HG03103 (cell line): Measurements from ENCODE around the gene NSF.
"Not testable (repeated sequence)": the region's sequence is repeated elsewhere in the genome, so short reads cannot be mapped to it uniquely, and the experiment has no call there.

Source experiments
- ATAC-seq: cut with Tn5 transposase; IDR thresholded peaks from one replicate; pipeline ENCODE4 v1.9.1; 2021; ENCODE audit warnings: low read depth; ENCODE audit not compliant: unreplicated experiment

The NSF gene

DNA sequence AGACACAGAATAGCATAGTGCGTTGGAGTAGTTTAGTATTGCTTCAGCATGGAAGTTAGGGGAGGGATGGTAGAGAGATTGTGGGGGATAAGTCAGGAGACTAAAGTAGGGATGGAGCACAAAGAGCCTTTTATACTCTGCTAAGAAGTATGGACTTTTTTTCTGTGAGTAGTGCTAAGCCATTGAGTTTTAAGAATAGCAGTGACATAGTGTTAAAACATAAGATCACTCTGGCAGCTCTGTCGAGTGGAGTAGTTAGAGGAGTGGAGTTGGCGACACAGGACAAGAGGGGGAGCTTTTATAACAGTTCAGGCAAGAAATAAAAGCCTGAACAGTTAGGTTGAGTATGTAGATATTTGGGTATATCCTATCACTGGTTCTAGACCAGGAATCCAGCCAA is 106.1 kb downstream of the NSF start:
- ATAC-seq, result not testable (repeated sequence)

DNA sequence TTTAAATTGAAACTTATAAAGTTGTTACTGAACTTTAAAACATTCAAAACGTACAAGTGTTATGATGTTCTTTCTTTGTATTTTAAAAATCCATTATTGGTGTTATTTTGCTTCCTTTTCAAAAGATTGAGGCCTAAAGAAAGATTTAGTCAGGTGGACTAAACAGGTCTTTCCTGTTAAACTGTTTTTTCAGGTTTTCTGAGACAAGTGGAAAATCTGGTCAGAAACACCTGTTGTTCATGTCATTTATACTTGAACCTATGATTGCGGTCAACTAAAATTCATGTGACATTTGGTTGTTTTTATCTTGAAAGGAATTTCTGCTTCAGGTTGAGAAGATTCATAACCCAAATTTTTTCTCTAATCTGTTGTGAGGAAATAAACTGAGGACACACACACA is 108.5 kb downstream of the NSF start:
- ATAC-seq, result not testable (repeated sequence)

DNA sequence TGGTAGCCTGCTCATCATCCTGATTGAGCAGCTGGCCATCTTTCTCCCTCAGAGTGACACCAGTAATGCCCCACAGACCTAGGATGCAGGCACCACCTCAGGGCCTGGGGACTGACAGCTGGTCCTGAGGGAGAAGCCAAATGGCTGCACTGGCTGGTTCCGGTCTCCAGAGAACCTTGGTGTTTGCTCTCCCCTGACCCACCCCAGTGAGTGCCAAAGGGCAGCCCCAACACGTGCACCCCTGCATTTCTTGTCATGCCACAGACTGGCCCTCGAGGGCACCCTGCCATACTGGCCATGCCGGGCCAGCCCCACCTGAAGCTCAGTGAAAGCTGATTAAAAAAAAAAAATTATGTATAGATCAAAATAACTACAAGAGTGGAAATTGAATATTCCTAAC is 127.5 kb downstream of the NSF start:
- ATAC-seq, result no peak

DNA sequence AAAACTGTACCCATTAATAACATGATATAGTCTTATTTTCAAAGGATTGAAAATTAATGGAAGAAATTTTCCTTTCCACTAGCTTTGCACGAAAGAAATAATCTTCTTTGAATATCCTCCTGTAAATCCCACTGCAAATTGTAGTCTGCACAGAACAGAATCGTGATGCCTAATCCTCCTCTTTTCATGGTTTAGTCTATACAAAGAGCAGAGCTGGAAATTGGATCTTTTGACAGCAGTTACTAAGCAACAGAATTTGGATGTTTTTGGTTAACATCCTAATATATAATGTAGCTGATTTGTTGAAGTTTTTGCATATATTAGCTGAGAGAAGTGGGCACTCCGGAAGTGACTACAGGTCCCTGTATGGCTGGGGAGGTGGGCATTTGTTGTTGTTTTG is 129.4 kb downstream of the NSF start:
- ATAC-seq, result no peak

DNA sequence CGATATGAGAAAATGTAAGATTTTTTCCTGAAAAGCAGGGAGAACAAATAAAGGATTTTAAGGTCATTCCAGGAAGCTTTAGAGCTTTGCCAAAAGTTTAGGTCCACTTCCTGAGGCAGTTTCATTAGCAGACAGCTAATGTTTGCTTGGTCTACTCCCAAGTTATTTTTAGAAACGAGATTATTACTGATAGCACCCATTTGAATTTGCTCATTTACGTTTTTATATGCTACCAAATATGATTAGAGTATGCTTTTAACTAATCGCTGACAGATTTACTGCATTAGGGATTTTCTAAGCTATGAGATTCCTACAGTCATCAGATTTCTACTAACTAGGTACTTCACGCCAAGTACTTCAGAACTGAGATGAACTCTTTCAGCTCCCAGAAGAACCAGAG is 129.9 kb downstream of the NSF start:
- ATAC-seq, result no peak

DNA sequence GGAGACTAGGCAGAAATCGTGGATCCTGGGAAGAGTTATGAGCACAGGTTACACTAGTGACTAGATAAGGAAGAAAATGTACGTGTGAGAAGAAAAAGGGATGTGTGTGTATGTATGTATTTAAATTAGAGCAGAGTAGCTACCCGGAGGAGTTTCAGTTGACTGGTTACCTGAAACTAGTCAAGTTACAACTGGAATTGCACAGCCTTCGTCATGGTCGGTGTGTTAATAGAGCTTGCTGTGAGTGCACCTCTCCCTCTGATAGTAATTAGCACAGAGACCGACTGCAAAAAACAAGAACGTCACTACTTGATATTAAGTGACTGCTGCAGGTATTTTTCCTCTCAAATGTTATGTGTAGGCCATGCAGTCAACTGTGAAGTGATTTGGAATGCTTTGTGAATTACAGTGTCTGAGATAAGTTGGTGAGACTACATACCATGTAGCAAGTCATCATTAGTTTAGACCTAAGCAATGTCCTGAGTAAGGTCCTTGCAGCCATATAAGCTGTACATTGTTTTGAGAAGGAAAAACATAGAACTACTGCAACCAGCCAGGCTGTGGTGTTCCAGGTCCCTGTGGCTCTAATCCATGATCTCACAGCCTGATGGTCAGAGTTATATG is 132.3 kb downstream of the NSF start:
- ATAC-seq, result no peak

DNA sequence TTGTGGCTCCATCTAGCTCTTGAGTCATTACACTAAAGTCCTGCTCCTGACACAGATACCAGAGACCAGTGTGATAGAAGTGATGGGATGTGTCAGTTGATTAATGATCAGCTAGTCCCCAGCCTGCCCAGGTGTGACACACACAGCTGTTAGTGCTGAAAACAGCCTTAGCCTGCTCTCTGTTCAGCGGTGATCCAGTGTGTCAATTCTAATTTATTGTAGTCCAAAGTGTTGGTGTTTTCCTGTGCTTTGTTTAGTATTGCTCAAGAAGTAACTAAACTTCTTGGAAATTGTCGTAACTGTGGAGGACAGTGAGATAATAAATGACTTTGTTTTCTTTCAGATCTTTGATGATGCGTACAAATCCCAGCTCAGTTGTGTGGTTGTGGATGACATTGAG is 135.7 kb downstream of the NSF start:
- ATAC-seq, result no peak

DNA sequence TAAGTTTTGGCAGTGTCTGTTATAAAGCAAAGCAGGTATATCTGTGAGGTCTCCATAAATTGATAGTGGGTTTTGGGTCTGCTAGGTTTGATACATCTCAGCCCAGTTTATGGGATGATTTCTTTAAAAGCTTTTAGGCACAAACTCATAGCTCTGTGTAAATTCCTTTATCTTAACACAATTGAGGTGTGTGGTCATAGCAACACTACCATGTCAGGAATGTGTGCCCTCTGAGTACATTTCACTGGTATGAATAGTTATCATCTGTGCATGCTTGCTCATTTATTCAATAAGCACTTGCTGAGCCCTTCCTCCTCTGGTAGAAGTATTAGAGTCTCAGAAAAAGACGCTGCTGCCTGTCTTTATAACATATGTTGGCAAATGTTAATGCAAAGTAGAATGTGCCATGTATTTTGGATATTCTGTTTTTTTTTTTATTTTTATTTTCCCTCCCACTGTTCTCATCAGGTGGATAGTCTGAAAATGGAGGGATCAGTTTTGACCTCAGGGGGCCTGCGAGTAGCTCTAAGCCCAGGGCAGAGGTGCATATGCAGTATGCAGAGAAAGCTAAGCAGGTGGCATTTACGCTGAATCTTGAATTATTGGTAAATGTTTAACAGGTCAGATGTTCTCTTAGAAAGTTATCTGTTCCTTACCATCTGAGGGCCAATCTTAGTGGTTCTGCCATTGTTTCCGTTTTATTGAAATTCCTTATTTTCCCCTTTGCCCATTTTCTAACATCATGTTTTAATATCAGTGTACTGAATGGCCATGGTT is 137.3 kb downstream of the NSF start:
- no peak for ATAC-seq

DNA sequence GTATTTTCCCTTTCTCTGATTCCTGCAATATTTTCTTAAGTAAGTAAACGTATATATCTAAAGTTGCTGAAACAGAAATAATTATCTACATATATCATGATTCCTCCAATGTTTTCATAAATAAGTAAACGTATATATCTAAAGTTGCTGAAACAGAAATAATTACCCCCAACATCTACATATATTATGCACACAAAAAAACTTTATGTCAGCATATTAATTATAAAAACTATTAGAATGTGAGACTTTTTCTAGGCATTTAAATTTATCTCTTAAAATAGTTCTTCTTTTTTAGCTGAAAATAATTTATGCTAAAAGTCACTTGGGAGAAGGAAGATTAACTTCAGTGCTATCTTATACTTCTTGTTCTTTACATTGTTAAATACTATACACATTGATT is 139.6 kb downstream of the NSF start:
- ATAC-seq, result no peak

DNA sequence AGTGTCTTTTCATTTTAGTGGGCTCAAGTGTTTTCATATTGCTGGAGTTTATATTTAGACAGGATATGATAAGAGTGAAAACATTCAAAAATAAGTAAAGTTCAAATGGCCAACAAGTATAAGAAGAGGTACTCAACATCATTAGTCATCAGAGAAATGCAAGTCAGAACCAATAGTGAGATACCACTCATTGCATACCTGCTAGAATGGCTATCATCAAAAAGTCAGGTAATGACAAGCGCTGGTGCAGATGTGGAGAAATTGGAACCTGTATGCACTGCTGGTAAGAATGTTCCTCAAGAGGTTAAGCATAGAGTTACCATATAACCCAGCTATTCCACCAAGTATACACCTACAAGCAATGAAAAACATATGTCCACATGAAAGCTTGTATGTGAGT is 140.2 kb downstream of the NSF start:
- ATAC-seq, result no peak

DNA sequence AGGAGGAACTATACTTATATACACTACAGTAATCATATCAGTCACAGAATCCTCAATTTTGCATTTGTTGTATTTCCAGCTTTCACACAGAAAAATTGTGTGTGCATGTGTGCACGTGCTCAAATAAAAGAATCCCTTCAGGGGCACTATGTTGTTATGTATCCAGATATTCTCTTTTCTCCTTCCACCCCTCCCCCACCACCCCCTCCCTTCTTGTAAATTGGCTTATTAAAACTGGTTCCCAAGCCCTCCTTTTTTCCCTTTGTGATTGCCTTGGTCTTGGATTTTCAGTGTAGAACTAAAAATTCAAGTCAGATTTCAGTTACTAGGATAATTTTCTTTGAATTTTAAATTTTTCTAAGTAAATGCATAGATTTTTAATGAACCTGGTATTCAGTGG is 141.7 kb downstream of the NSF start:
- no peak for ATAC-seq

DNA sequence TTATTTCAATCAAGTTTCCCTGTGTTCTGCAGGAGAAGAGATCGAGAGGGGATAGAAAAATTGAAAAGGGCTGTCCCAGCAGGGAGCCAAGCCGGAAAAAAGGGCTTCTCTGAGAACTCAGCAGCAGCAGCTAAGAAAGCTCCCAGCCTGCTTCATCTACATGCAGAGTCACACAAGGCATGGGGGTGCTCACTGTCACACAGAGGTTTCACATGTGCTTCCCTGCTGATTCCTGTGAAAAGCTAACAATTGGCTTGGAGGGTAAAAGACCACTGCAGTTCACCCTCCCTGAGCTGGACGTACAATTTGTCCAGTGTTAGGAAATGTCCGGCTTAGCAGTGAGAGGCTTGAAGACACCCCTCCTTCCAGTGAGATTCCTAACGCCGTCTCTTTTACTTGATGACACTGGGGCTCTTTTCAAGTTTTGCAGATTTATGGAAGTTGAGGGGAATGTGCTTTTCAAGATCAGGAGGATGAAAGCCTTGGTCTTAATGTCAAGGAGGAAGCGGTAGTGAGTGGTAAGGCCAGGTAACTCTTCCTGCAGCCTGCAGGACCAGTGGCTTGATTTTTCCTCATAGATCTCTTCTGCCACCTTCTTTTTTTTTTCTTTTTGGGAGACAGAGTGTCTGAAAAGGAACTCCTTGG is 142.4 kb downstream of the NSF start:
- ATAC-seq, result no peak

DNA sequence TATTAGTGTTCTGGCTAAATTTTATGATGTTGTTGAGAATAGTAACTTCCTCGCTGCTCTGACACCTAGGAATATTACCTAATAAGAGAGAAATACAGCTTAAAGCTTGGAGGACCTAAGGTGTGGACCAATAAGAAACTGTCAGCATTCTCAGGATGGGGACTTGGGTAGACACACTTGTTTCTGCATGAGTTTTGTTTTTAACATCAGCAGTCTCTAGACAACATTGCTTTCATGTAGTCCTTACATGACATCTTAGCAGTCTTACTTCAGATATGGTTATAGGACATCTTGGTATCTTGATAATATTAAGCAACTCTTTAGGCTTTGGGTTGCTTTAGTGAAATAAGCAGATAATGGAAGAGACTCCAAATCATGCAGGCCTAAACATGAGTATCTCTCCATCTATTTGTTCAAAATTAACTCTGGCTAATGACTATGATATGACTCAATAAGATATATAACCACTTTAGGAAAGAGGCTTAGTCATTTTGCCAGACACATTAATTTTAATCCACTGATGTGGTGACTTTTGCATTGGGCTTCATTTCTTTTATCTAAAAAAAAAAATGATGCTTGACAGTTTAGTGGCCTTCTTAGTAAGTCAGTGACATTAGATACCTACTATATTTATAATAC is 143.5 kb downstream of the NSF start:
- ATAC-seq, result no peak

DNA sequence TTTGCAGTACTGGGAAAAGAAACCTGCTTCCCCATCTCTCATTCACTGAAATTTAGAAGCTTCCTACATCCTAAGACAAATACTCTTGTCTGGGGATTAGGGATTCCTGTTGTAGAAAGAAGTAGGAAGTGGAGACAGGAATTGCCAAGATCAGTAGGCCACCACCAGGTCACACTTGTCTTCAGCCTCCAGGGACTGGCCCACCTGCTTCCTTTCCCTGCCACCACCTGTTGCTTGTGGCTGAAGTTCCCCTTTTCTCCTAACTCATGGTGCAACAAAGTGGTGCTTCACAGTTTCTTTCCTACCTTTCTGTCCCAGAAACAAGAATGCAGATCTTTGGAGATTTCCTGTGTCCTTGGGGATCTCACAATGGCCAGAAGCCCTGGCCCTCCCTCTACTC is 145.6 kb downstream of the NSF start:
- no peak for ATAC-seq

DNA sequence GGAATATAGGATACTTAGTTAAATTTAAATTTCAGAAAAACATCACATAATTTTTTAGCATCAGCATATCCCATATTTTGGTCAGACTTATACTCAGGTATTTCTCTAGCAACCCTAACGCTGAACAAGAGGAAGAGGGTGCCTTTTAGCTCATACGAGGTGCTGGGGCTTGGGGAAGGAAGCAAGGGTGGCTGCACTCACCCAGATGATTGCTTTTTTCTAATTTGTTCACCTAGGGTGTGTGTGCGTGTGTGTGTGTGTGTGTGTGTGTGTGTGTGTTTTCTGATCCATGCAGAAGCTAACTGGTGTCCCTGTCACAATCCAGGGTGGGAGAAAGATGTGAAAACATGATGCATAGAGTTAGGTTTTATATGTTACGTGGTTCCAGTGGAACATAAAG is 146.9 kb downstream of the NSF start:
- ATAC-seq, result no peak

DNA sequence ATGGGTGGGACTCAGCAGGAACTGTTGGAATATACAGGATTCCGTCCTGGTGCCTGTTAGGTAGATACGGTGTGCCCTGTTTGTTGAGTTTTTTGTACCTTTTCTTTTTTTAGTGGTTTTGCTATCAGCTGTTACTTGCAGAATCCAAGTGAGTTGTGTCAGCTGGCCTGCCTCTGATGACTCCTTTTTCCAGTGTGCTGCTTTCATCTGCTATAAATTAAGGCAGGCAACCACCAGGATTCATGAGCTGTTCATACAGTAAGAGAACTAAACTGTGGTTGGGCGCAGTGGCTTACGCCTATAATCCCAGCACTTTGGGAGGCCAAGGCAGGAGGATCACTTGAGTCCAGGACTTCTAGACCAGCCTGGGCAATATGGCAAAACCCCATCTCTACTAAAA is 148.1 kb downstream of the NSF start:
- no peak for ATAC-seq

DNA sequence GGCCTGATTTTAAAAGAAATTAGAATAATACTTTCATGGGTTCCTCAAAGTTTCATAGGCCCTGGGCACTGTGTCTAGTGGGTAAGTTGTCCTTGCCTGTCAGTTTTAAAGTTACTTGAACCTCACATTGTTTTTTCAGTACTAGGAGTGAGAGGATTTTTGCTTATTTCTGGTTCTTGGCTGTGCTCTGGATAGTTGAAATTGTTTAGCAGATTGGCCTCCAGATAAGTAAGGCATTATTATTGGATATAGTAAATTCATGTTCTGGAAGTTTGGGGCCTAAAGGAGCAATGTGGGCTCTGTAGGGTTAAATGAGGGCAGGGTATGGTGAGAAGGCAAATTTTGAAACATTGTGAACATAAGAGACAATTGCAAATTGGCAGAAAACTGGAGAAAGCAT is 149.5 kb downstream of the NSF start:
- no peak for ATAC-seq

DNA sequence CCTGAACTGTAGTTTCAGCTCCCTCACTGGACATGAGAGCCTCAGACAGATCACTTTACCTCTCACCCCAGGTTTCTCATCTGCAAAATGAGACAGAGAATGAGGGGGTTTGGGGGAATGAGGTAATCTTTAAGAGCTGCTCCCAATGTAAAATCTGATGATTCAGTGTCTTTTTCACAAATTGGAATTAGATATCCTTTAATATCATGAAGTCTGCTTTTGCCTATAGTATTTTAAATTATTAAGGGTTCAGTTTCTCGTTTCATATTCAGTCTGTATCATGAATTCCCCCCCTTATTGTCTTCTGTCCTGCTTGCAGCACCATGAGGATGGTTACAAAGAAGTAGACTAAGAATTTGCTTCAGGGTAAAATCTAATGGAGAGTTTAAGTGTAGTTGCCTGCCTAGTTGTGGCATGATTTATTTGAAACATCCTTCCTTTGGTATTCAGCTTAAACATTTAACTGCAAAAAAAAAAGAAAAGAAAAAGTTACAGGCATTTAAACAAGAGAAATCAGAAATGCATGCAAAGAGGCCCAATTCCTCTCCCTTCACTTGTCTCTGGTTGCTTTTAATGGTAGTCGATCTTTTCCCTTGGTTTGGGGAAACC is 150.8 kb downstream of the NSF start:
- ATAC-seq, result no peak

DNA sequence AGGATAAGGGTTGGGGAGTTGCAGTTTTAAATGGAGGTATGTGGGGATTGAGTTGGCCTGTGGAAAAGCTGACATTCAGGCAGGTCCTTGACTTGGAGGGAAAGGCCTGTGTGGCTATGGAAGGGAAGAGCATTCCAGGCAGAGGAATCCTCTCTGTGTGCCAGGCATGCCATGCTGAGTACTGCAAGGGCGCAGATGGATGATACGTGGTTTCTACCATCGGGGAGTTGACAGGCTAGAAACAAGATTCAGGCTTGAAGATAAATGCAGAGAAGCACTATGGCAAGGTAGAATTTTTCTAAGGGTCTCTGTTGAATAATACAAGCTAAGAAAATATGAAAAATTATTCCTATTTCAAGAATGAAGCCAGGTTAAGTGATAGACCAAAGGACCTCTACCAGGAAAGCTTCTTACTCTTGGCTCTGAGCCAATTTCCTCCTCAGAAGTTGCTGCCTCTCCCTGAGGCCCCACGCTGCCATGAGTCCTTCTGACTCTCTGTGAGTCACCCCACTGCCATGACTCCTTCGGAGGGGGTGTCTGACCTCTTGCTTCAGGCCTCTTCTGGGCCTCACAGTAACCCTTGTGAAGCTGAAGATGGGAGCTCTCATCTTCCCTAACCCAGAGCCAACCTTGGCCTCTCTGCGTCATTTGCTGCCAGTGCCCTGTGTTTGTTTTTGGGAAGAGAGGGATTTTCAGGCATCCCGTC is 152.2 kb downstream of the NSF start:
- no peak for ATAC-seq

DNA sequence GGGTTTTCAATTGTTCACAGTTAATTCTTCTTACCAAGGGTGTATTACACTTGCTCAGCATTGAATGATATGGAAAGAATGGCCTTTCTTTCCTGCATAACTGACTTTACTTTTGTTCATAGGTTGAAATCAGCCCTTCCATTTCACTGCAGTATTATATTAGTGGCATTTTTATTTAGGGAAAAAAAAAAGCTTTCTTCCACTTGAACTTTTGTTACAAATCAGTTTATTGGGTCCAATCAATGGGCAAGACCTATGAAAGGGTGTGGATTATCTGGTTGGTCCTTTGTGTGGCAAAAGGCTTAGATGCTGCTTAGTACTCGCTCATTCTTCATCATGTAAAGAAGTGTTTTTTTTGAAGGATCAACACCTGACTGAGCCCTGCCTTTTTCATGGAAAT is 154.0 kb downstream of the NSF start:
- no peak for ATAC-seq

DNA sequence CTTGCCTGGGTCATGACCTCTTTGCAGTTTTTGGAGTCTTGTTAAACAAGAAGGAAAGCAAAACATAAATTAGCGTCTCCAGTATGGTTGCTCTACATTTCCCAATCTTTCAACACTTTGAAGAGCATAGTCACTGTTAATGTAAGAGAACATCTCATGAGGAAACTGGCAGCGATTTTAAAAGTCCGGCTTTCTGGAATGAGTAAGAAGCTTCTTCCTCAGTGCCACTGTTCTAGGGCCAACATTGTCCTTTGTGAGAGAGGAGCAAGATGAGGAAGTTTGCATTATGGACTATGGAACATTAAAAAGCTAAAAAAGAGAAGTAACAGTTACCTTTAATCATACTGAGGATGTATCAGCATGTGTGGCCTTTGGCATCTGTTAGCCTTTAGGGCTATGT is 154.9 kb downstream of the NSF start:
- no peak for ATAC-seq
